Measurements from ENCODE around the gene FER.

FER gene

GRCh38 chr5:109186759-109187158, 439.1 kb downstream of the FER start:
- no peaks in the 10 kb centered on the region for H3K9me3 ChIP-seq (ENCODE audit: low read length)
- peaks cover 3% of the 10 kb centered on the region for H3K36me3 ChIP-seq (ENCODE audit: insufficient read depth, low read length)
- no peaks in the 10 kb centered on the region for H3K4me1 ChIP-seq (ENCODE audit: insufficient read depth, low read length)
- no peaks in the 10 kb centered on the region for H3K27me3 ChIP-seq (ENCODE audit: insufficient read depth, low read length)
- H3K4me3 ChIP-seq (ENCODE audit: low read length) = no peak overlapping the region
- no peak overlapping the region for H2AFZ ChIP-seq (ENCODE audit: low read depth, low read length)

- H3K4me3 ChIP-seq (ENCODE audit: low read length) = no peak overlapping the region
- H3K4me1 ChIP-seq (ENCODE audit: insufficient read depth, low read length) = peaks cover 12% of the 10 kb centered on the region
- peaks cover 3% of the 10 kb centered on the region for H3K36me3 ChIP-seq (ENCODE audit: insufficient read depth, low read length)
- H3K27me3 ChIP-seq (ENCODE audit: insufficient read depth, low read length) = no peaks in the 10 kb centered on the region
- no peak overlapping the region for H2AFZ ChIP-seq (ENCODE audit: low read depth, low read length)
- no peaks in the 10 kb centered on the region for H3K9me3 ChIP-seq (ENCODE audit: low read length)
Measured at GRCh38 chr5:109191153-109191558, 443.5 kb downstream of the FER start.

- H3K4me1 ChIP-seq (ENCODE audit: insufficient read depth, low read length) = peaks cover 12% of the 10 kb centered on the region
- H2AFZ ChIP-seq (ENCODE audit: low read depth, low read length) = no peak overlapping the region
- H3K27me3 ChIP-seq (ENCODE audit: insufficient read depth, low read length) = no peaks in the 10 kb centered on the region
- H3K4me3 ChIP-seq (ENCODE audit: low read length) = no peak overlapping the region
- H3K9me3 ChIP-seq (ENCODE audit: low read length) = no peaks in the 10 kb centered on the region
- H3K36me3 ChIP-seq (ENCODE audit: insufficient read depth, low read length) = peaks cover 3% of the 10 kb centered on the region
Measured at GRCh38 chr5:109192027-109192426, 444.3 kb downstream of the FER start.

DNA sequence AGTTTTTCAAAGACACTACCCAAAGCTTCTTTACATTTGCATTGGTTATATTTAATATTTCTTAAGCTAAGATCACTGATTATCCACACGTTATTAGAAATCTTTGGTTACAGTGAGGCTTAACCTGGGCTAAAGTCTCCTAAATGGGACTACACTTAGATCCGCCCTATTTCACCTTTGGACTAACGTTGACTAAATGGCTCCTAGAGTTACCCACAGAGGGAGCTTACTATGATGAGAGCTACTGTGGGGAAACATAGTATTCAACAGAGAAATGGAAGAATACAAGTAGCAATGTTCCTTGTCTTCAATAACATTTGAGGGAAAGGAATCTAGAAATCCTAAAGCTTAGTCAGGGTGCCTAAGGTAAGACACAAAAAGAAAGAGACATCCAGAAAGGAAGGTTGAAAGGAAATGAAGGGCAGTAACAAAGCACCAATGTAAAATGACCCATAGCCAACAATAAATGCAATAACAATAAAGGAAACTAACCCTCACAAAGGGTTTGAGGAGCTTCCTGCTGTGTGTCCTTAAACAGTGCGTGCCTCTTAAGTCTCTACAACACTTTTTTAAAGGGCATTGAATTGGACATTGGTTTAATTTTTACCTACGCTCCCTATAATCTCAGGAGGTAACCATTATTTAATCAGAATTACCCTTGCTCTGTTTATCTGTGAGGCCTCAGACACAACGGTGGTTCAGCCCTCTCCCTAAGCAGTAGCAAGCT, 445.0 kb downstream of the FER start:
- no peaks in the 10 kb centered on the region for H3K9me3 ChIP-seq (ENCODE audit: low read length)
- no peaks in the 10 kb centered on the region for H3K27me3 ChIP-seq (ENCODE audit: insufficient read depth, low read length)
- peaks cover 1% of the 10 kb centered on the region for H3K36me3 ChIP-seq (ENCODE audit: insufficient read depth, low read length)
- no peak overlapping the region for H3K4me3 ChIP-seq (ENCODE audit: low read length)
- peaks cover 12% of the 10 kb centered on the region for H3K4me1 ChIP-seq (ENCODE audit: insufficient read depth, low read length)
- H2AFZ ChIP-seq (ENCODE audit: low read depth, low read length) = no peak overlapping the region

DNA sequence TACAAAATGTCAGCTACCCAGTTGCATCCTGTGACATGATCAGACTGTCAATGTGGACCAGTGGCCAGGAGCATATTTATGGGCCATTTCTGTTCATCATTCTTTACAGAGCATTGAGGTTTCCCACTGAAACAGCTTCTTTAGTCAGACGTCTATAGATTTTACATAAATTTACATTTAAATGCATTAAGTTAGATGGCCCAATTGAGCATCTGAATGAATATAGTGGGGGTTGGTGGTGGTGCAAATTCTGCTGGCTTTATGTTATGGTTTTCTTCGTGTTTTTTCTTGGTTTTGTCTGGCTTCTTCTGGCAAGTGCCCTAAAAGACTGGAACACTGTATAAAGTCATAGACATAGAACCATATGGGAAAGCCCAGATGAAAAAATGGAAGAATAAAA, 448.0 kb downstream of the FER start:
- Histone ChIP-seq H3K27me3 (ENCODE audit: insufficient read depth, low read length) (no peaks in the 10 kb centered on the region), H3K4me1 (ENCODE audit: insufficient read depth, low read length) (peaks cover 12% of the 10 kb centered on the region)

DNA sequence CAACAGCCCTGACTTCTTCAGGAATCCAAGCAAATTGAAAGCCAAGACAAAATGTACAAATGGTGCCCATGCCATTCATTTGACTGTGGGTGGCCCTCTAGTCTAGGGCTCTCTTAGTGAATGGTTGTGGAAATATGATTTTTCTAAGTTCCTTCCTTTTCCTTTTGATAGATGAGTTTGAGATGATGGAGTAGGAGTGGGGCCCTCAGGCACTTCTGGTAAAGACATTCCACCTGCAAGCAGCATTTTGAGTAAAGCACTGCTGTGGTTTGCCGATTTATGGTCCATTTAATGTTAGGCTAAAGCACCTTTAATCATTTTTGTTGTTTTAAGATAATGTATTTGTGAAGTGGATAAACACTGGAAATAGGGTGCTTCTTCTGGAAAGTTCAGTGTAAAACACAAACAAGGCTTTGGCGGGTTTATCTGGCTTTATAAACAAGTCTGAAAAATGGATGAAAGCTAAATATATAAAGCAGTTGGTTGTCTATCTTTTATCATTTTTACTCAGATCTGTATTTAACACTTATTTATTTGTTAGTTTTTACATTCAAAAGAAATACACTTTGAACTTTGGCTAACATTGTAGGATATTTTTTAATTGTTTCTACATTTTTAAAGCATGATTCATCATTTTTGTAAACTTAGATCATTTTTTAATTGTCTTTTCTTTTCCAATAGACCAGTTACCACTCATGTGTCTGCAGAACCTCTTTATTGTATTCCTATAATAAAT, 448.6 kb downstream of the FER start:
- Histone ChIP-seq H3K27me3 (ENCODE audit: insufficient read depth, low read length) (no peaks in the 10 kb centered on the region), H2AFZ (ENCODE audit: low read depth, low read length) (no peak overlapping the region), H3K4me3 (ENCODE audit: low read length) (no peak overlapping the region), H3K9me3 (ENCODE audit: low read length) (no peaks in the 10 kb centered on the region), H3K36me3 (ENCODE audit: insufficient read depth, low read length) (no peaks in the 10 kb centered on the region), H3K4me1 (ENCODE audit: insufficient read depth, low read length) (peaks cover 12% of the 10 kb centered on the region)

More for the DNA sequence above, 448.0 kb downstream of the FER start:
- Histone ChIP-seq H3K4me3 (ENCODE audit: low read length) (no peak overlapping the region), H3K9me3 (ENCODE audit: low read length) (no peaks in the 10 kb centered on the region), H3K36me3 (ENCODE audit: insufficient read depth, low read length) (no peaks in the 10 kb centered on the region), H2AFZ (ENCODE audit: low read depth, low read length) (no peak overlapping the region)

GRCh38 chr5:109196823-109197160, 449.1 kb downstream of the FER start:
- no peak overlapping the region for H3K4me3 ChIP-seq (ENCODE audit: low read length)
- peaks cover 12% of the 10 kb centered on the region for H3K4me1 ChIP-seq (ENCODE audit: insufficient read depth, low read length)
- no peaks in the 10 kb centered on the region for H3K27me3 ChIP-seq (ENCODE audit: insufficient read depth, low read length)
- H3K9me3 ChIP-seq (ENCODE audit: low read length) = no peaks in the 10 kb centered on the region
- H2AFZ ChIP-seq (ENCODE audit: low read depth, low read length) = no peak overlapping the region
- no peaks in the 10 kb centered on the region for H3K36me3 ChIP-seq (ENCODE audit: insufficient read depth, low read length)

GRCh38 chr5:109199289-109199688, 451.6 kb downstream of the FER start:
- peaks cover 12% of the 10 kb centered on the region for H3K4me1 ChIP-seq (ENCODE audit: insufficient read depth, low read length)
- H3K27me3 ChIP-seq (ENCODE audit: insufficient read depth, low read length) = no peaks in the 10 kb centered on the region
- H3K9me3 ChIP-seq (ENCODE audit: low read length) = no peaks in the 10 kb centered on the region
- H3K4me3 ChIP-seq (ENCODE audit: low read length) = no peak overlapping the region
- H3K36me3 ChIP-seq (ENCODE audit: insufficient read depth, low read length) = no peaks in the 10 kb centered on the region
- H2AFZ ChIP-seq (ENCODE audit: low read depth, low read length) = no peak overlapping the region

GRCh38 chr5:109199799-109200620, 452.3 kb downstream of the FER start:
- H3K36me3 ChIP-seq (ENCODE audit: insufficient read depth, low read length) = no peaks in the 10 kb centered on the region
- no peak overlapping the region for H2AFZ ChIP-seq (ENCODE audit: low read depth, low read length)
- H3K9me3 ChIP-seq (ENCODE audit: low read length) = no peaks in the 10 kb centered on the region
- H3K4me3 ChIP-seq (ENCODE audit: low read length) = no peak overlapping the region
- no peaks in the 10 kb centered on the region for H3K27me3 ChIP-seq (ENCODE audit: insufficient read depth, low read length)
- peaks cover 10% of the 10 kb centered on the region for H3K4me1 ChIP-seq (ENCODE audit: insufficient read depth, low read length)

DNA sequence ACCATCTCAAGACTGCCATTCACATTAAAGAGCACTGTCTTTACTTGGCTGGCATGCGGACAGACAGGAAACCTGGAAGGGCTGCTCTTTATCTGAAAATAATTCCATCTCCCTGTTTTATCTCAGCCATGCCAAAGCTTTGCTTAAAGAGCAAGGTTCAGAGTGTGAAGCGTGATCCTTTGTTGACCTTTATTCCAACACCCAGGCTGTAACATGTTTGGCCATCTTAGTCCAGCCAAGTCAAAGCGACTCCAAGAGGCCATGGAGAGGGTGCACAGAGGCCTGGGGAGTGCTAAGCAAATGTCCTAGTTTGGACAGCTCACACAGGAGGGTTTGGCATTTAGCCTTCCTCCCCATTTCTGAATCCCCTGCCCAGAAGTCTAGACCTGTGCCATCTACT, 467.3 kb downstream of the FER start:
- Histone ChIP-seq H3K4me1 (ENCODE audit: insufficient read depth, low read length) (no peaks in the 10 kb centered on the region), H2AFZ (ENCODE audit: low read depth, low read length) (no peak overlapping the region), H3K9me3 (ENCODE audit: low read length) (no peaks in the 10 kb centered on the region), H3K36me3 (ENCODE audit: insufficient read depth, low read length) (no peaks in the 10 kb centered on the region), H3K4me3 (ENCODE audit: low read length) (no peak overlapping the region), H3K27me3 (ENCODE audit: insufficient read depth, low read length) (no peaks in the 10 kb centered on the region)

DNA sequence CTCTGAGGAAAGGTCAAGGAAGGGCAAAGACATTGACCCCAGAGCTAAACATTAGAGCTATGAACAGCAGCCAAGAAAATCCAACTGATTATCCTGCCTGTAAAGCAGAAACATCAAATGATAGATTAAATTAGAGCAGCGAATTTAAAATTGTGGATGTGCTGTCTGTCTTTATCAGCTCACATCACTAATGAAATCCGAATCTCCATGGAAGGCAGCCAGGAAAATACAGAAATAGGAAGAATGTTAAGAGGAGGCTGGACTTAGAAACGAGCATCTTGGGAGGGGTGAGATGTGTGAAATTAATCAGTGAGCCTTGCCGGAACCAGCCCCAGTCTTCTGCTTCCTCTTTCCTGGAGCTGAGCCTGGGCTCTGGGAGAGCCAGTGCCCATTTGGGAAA, 471.1 kb downstream of the FER start:
- H3K4me3 ChIP-seq (ENCODE audit: low read length) = no peak overlapping the region
- H3K36me3 ChIP-seq (ENCODE audit: insufficient read depth, low read length) = no peaks in the 10 kb centered on the region
- no peaks in the 10 kb centered on the region for H3K4me1 ChIP-seq (ENCODE audit: insufficient read depth, low read length)
- no peaks in the 10 kb centered on the region for H3K9me3 ChIP-seq (ENCODE audit: low read length)
- H2AFZ ChIP-seq (ENCODE audit: low read depth, low read length) = no peak overlapping the region
- H3K27me3 ChIP-seq (ENCODE audit: insufficient read depth, low read length) = no peaks in the 10 kb centered on the region

- Histone ChIP-seq H3K4me1 (ENCODE audit: insufficient read depth, low read length) (no peaks in the 10 kb centered on the region), H3K27me3 (ENCODE audit: insufficient read depth, low read length) (no peaks in the 10 kb centered on the region), H3K36me3 (ENCODE audit: insufficient read depth, low read length) (no peaks in the 10 kb centered on the region), H3K9me3 (ENCODE audit: low read length) (no peaks in the 10 kb centered on the region), H3K4me3 (ENCODE audit: low read length) (no peak overlapping the region), H2AFZ (ENCODE audit: low read depth, low read length) (no peak overlapping the region)
Measured at GRCh38 chr5:109223531-109223930, 475.8 kb downstream of the FER start.

GRCh38 chr5:109224276-109224882, 476.7 kb downstream of the FER start:
- Histone ChIP-seq H3K9me3 (ENCODE audit: low read length) (no peaks in the 10 kb centered on the region), H3K36me3 (ENCODE audit: insufficient read depth, low read length) (no peaks in the 10 kb centered on the region), H3K4me1 (ENCODE audit: insufficient read depth, low read length) (no peaks in the 10 kb centered on the region), H3K4me3 (ENCODE audit: low read length) (no peak overlapping the region), H2AFZ (ENCODE audit: low read depth, low read length) (no peak overlapping the region), H3K27me3 (ENCODE audit: insufficient read depth, low read length) (no peaks in the 10 kb centered on the region)
